Hematopoietic multipotent progenitor cell treated with erythropoietin and hydrocortisone succinate and interleukin-3 and kit ligand, for 4 days (in vitro differentiated cells): Measurements from ENCODE around the gene WDR93.

ENCODE experiments used
- DNase-seq: peaks from one replicate; pipeline ENCODE4 v3.0.0-alpha.2; 2015

WDR93 gene

GRCh38 chr15:89693091-89693490, 2.5 kb downstream of the WDR93 start:
- DNase-seq: no peak

GRCh38 chr15:89693696-89694095, 3.1 kb downstream of the WDR93 start:
- no peak for DNase-seq

- DNase-seq: no peak
Measured at GRCh38 chr15:89695198-89695597, 4.6 kb downstream of the WDR93 start.

- no peak for DNase-seq
Measured at GRCh38 chr15:89704411-89704810, 13.8 kb downstream of the WDR93 start.

GRCh38 chr15:89707577-89707976, 17.0 kb downstream of the WDR93 start:
- DNase-seq: no peak

GRCh38 chr15:89714775-89715174, 24.2 kb downstream of the WDR93 start:
- DNase-seq: peak; percentile 32

- no peak for DNase-seq
Measured at GRCh38 chr15:89723031-89723430, 32.4 kb downstream of the WDR93 start.

GRCh38 chr15:89724621-89725020, 34.0 kb downstream of the WDR93 start:
- no peak for DNase-seq

- DNase-seq: no peak
Measured at GRCh38 chr15:89725064-89725463, 34.5 kb downstream of the WDR93 start.

GRCh38 chr15:89728254-89728653, 37.6 kb downstream of the WDR93 start:
- peak; percentile 30 for DNase-seq

GRCh38 chr15:89731275-89731674, 40.7 kb downstream of the WDR93 start:
- no peak for DNase-seq

GRCh38 chr15:89732451-89733172, 42.0 kb downstream of the WDR93 start:
- no peak for DNase-seq

GRCh38 chr15:89735773-89736172, 45.2 kb downstream of the WDR93 start:
- no peak for DNase-seq

- DNase-seq: peak; percentile 87
Measured at GRCh38 chr15:89740137-89740536, 49.5 kb downstream of the WDR93 start.

- no peak for DNase-seq
Measured at GRCh38 chr15:89743011-89743410, 52.4 kb downstream of the WDR93 start.

- DNase-seq: no peak
Measured at GRCh38 chr15:89743594-89743993, 53.0 kb downstream of the WDR93 start.

GRCh38 chr15:89745131-89745530, 54.5 kb downstream of the WDR93 start:
- no peak for DNase-seq

GRCh38 chr15:89745768-89746167, 55.2 kb downstream of the WDR93 start:
- no peak for DNase-seq

GRCh38 chr15:89746386-89746780, 55.8 kb downstream of the WDR93 start:
- DNase-seq: peak; percentile 20

GRCh38 chr15:89747708-89748682, 57.4 kb downstream of the WDR93 start:
- no peak for DNase-seq

- no peak for DNase-seq
Measured at GRCh38 chr15:89749054-89749453, 58.4 kb downstream of the WDR93 start.

- no peak for DNase-seq
Measured at GRCh38 chr15:89749526-89749925, 58.9 kb downstream of the WDR93 start.

- peak; percentile 57 for DNase-seq
Measured at GRCh38 chr15:89749951-89750559, 59.4 kb downstream of the WDR93 start.
